Astrocyte (in vitro differentiated cells and primary cell): Measurements from ENCODE around the gene SLAMF7. TPM values are rescaled to one million over a fixed set of nuclear protein-coding genes. Genes with fewer than 3 reads are reported as not detected.
"Not testable (repeated sequence)": the region's sequence is repeated elsewhere in the genome, so short reads cannot be mapped to it uniquely, and the experiment has no call there.

Source experiments
- DNase-seq: peaks from one replicate; pipeline ENCODE4 v3.0.0-alpha.2; 2010; ENCODE audit warnings: low read depth
- FAIRE-seq: peaks from 2 replicates; lab custom pipeline; 2011; peaks lifted over from hg19 to GRCh38; lab: Jason Lieb, UNC
- H2AFZ ChIP-seq: 2 replicates; pipeline ENCODE4 v1.6.0; 2012; ENCODE audit warnings: low read depth, low read length, inconsistent platforms
- H3K27ac ChIP-seq: 2 replicates; pipeline ENCODE4 v1.5.1; 2011; ENCODE audit warnings: low read depth, low read length, inconsistent platforms
- H3K27me3 ChIP-seq: 2 replicates; pipeline ENCODE4 v1.6.0; 2011; ENCODE audit warnings: low read length, inconsistent platforms; ENCODE audit not compliant: insufficient read depth
- H3K36me3 ChIP-seq: 2 replicates; pipeline ENCODE4 v1.5.1; 2011; ENCODE audit warnings: low read length, inconsistent platforms; ENCODE audit not compliant: insufficient read depth
- H3K4me1 ChIP-seq: 2 replicates; pipeline ENCODE4 v1.5.1; 2011; ENCODE audit warnings: low read length, inconsistent platforms; ENCODE audit not compliant: insufficient read depth
- H3K4me2 ChIP-seq: 2 replicates; pipeline ENCODE4 v1.6.0; 2012; ENCODE audit warnings: low read length, inconsistent platforms
- H3K4me3 ChIP-seq: 2 replicates; pipeline ENCODE4 v1.5.1; 2011; ENCODE audit warnings: low read depth, mild to moderate bottlenecking, low read length, inconsistent platforms; ENCODE audit not compliant: insufficient read depth
- H3K79me2 ChIP-seq: 2 replicates; pipeline ENCODE4 v1.6.0; 2012; ENCODE audit warnings: mild to moderate bottlenecking, low read length, inconsistent platforms; ENCODE audit not compliant: insufficient read depth
- H3K9ac ChIP-seq: 2 replicates; pipeline ENCODE4 v1.6.0; 2012; ENCODE audit warnings: mild to moderate bottlenecking, low read length, inconsistent platforms
- H3K9me3 ChIP-seq: 2 replicates; pipeline ENCODE4 v1.5.1; 2012; ENCODE audit warnings: low read depth, mild to moderate bottlenecking, low read length, inconsistent platforms; ENCODE audit not compliant: insufficient read depth
- H4K20me1 ChIP-seq: 2 replicates; pipeline ENCODE4 v1.6.0; 2012; ENCODE audit warnings: low read length, inconsistent platforms; ENCODE audit not compliant: insufficient read depth
- H3K27ac Mint-ChIP-seq: one replicate; pipeline ENCODE4 v1.8.0; 2021; ENCODE audit warnings: mild to moderate bottlenecking, mixed read lengths; ENCODE audit not compliant: unreplicated experiment
- H3K27me3 Mint-ChIP-seq: one replicate; pipeline ENCODE4 v1.8.0; 2021; ENCODE audit warnings: low read depth, mixed read lengths; ENCODE audit not compliant: unreplicated experiment
- H3K36me3 Mint-ChIP-seq: one replicate; pipeline ENCODE4 v1.8.0; 2021; ENCODE audit warnings: low read depth, mixed read lengths; ENCODE audit not compliant: unreplicated experiment
- H3K4me1 Mint-ChIP-seq: one replicate; pipeline ENCODE4 v1.8.0; 2021; ENCODE audit warnings: low read depth, mixed read lengths; ENCODE audit not compliant: unreplicated experiment
- H3K4me3 Mint-ChIP-seq: one replicate; pipeline ENCODE4 v1.8.0; 2021; ENCODE audit warnings: mild to moderate bottlenecking, moderate library complexity, mixed read lengths; ENCODE audit not compliant: unreplicated experiment
- H3K9me3 Mint-ChIP-seq: one replicate; pipeline ENCODE4 v1.8.0; 2021; ENCODE audit warnings: mild to moderate bottlenecking, mixed read lengths; ENCODE audit not compliant: unreplicated experiment
- EZH2 ChIP-seq: IDR thresholded peaks from 2 replicates; pipeline ENCODE4 v1.6.1; 2012; ENCODE audit warnings: mild to moderate bottlenecking, low read length, inconsistent platforms; ENCODE audit not compliant: insufficient read depth
- total RNA-seq: library from RNA; stranded (reverse); gene quantifications from 2 replicates; pipeline ENCODE4 v1.2.1, GENCODE V29; 2021
- TF ChIP-seq, protein P1 (sequence below): IDR thresholded peaks from 2 replicates; pipeline ENCODE4 v1.5.1; 2011; ENCODE audit warnings: low read depth, mild to moderate bottlenecking, inconsistent platforms, low read length, moderate library complexity; ENCODE audit not compliant: insufficient read depth

The SLAMF7 gene
- total RNA-seq, 1 donor from 2014 or later = 0.32 TPM

DNA sequence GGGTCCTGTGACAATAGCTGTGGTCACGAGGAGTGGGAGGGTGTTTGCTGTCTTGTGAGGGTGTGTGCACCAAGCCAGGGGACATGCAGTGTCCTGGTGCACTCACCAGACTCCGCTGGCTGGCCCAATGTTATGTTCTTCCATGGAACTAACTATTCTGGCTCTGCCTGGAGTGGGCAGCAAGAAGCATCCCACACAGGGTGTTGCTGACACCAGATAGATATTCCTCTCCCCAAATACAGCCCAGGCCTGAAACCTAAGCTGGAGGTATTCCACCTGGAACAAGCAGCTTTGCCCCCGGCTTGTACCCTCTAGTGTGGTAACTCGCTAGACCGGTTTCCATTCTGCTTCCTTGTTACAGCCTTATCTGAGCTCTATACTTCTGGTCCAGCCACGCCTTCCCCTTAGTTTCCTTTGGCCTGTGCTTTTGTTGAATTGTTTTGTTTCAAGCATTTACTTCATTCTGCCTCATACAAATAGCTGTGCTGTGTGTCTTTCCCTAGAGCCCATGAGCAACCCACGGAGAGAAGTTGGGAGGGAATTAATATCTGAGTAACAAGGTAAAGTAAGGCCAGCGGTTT is 42.2 kb downstream of the SLAMF7 start:
- TF ChIP-seq EZH2 = no peak
- TF ChIP-seq, protein P1, sequence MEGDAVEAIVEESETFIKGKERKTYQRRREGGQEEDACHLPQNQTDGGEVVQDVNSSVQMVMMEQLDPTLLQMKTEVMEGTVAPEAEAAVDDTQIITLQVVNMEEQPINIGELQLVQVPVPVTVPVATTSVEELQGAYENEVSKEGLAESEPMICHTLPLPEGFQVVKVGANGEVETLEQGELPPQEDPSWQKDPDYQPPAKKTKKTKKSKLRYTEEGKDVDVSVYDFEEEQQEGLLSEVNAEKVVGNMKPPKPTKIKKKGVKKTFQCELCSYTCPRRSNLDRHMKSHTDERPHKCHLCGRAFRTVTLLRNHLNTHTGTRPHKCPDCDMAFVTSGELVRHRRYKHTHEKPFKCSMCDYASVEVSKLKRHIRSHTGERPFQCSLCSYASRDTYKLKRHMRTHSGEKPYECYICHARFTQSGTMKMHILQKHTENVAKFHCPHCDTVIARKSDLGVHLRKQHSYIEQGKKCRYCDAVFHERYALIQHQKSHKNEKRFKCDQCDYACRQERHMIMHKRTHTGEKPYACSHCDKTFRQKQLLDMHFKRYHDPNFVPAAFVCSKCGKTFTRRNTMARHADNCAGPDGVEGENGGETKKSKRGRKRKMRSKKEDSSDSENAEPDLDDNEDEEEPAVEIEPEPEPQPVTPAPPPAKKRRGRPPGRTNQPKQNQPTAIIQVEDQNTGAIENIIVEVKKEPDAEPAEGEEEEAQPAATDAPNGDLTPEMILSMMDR = no peak
- Mint-ChIP-seq H3K27ac (no peak overlapping the region), H3K4me1 (no peaks in the 10 kb centered on the region), H3K4me3 (no peak overlapping the region), H3K36me3 (no peaks in the 10 kb centered on the region), H3K27me3 (peaks cover 2% of the 10 kb centered on the region), H3K9me3 (peaks cover 6% of the 10 kb centered on the region)
- Histone ChIP-seq H3K9me3 (no peaks in the 10 kb centered on the region), H3K4me2 (no peak overlapping the region), H3K4me3 (no peak overlapping the region), H4K20me1 (no peaks in the 10 kb centered on the region), H3K4me1 (no peaks in the 10 kb centered on the region), H3K27me3 (no peaks in the 10 kb centered on the region), H2AFZ (no peak overlapping the region), H3K79me2 (no peaks in the 10 kb centered on the region), H3K27ac (no peak overlapping the region), H3K36me3 (no peaks in the 10 kb centered on the region), H3K9ac (no peak overlapping the region)
- no peak for DNase-seq
- FAIRE-seq = no peak

DNA sequence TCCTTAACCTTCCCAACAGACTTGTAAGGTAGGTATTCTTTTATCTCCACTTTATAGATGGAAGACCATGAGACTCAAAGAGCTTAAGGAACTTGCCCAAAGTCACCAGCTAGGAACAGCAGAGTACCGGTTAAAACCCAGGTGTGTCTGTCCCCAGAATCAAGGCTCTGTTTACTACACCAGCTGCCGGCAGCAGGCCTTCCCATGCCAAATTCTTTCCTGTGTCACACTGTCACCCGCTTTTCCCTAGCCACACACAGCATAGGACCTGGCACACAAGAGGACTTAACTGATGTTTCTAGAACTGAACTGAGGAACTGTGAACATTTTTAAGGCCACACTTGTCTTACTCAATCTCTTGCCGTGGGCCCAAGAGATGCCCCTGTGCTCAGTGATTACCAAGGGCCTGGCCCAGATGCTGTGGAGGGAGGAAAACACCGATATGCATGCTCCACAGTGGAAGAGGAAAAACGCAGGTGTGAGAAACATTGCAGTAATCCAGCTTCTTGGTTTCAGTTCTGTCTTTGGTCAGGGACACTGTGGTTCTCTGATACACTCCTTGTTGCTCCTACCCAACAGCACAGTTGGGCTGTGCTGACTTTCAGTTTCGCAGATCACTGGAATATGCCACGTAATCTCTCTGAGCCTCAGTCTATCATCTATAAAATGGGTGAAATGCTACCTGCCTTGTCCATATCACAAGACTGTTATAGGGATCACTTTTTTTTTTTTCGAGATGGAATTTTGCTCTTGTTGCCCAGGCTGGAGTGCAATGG is 43.1 kb downstream of the SLAMF7 start:
- no peak for DNase-seq

DNA sequence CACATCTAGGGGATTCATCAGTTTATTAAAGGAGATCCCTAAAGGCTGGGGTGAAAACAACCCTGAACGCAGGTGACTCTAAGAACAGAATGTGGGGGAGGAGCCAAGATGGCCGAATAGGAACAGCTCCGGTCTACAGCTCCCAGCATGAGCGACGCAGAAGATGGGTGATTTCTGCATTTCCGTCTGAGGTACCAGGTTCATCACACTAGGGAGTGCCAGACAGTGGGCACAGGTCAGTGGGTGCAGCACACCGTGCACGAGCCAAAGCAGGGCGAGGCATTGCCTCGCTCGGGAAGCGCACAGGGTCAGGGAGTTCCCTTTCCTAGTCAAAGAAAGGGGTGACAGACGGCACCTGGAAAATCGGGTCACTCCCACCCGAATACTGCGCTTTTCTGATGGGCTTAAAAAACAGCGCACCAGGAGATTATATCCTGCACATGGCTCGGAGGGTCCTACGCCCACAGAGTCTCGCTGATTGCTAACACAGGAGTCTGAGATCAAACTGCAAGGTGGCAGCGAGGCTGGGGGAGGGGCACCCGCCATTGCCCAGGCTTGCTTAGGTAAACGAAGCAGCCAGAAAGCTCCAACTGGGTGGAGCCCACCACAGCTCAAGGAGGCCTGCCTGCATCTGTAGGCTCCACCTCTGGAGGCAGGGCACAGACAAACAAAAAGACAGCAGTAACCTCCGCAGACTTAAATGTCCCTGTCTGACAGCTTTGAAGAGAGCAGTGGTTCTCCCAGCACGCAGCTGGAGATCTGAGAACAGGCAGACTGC is 44.1 kb downstream of the SLAMF7 start:
- not testable (repeated sequence) for H3K4me1 Mint-ChIP-seq, H3K36me3 Mint-ChIP-seq, H3K79me2 ChIP-seq, H3K36me3 ChIP-seq, H3K4me2 ChIP-seq, H3K9me3 ChIP-seq, DNase-seq, H3K27me3 ChIP-seq, FAIRE-seq, H3K9ac ChIP-seq, H3K27ac Mint-ChIP-seq, H3K4me1 ChIP-seq, H3K4me3 ChIP-seq, H3K9me3 Mint-ChIP-seq, H2AFZ ChIP-seq, H3K27ac ChIP-seq, H4K20me1 ChIP-seq, H3K27me3 Mint-ChIP-seq, H3K4me3 Mint-ChIP-seq

More for the DNA sequence above, 43.1 kb downstream of the SLAMF7 start:
- H3K4me3 Mint-ChIP-seq = no peak overlapping the region
- H3K27me3 Mint-ChIP-seq = peaks cover 2% of the 10 kb centered on the region
- no peak for TF ChIP-seq EZH2
- TF ChIP-seq, protein P1 = no peak
- Histone ChIP-seq H4K20me1 (no peaks in the 10 kb centered on the region), H3K4me1 (no peaks in the 10 kb centered on the region), H3K4me3 (no peak overlapping the region), H3K9ac (no peak overlapping the region), H3K9me3 (no peaks in the 10 kb centered on the region), H3K4me2 (no peak overlapping the region), H3K27ac (no peak overlapping the region), H3K79me2 (no peaks in the 10 kb centered on the region), H3K36me3 (no peaks in the 10 kb centered on the region), H3K27me3 (no peaks in the 10 kb centered on the region), H2AFZ (no peak overlapping the region)
- no peaks in the 10 kb centered on the region for H3K36me3 Mint-ChIP-seq
- FAIRE-seq = no peak
- no peak overlapping the region for H3K27ac Mint-ChIP-seq
- H3K4me1 Mint-ChIP-seq = no peaks in the 10 kb centered on the region
- H3K9me3 Mint-ChIP-seq = peaks cover 8% of the 10 kb centered on the region
